Dermis microvascular lymphatic vessel endothelial cell (primary cell): ENCODE data around the gene MED10. TPM values are rescaled to one million over a fixed set of nuclear protein-coding genes. Genes with fewer than 3 reads are reported as not detected.

Experiments used
- DNase-seq, 2 donors: peaks; one replicate each; pipeline versions ENCODE4 v3.0.0 to v3.0.0-alpha.2; 2010; ENCODE audit warnings: low read depth in 2 of 2
- total RNA-seq: library from RNA; depleted of rRNA; stranded (reverse); fragments of >200 nt; gene quantifications from 2 replicates; pipeline ENCODE4 v1.2.1, GENCODE V29; 2014

Gene MED10
- total RNA-seq, 1 donor from 2014 or later: 8.7 TPM

GRCh38 chr5:6350277-6351090 lies 27.9 kb downstream of the MED10 start:
- peak in 1 of 2 donors; percentile 21 for DNase-seq

- no peak for DNase-seq
These were observed 29.0 kb downstream of the MED10 start for GRCh38 chr5:6349387-6349786.

- DNase-seq: no peak
These were observed 29.8 kb downstream of the MED10 start for GRCh38 chr5:6348476-6349000.

GRCh38 chr5:6347673-6348072 lies 30.7 kb downstream of the MED10 start:
- DNase-seq: no peak

GRCh38 chr5:6347165-6347564 lies 31.2 kb downstream of the MED10 start:
- no peak for DNase-seq

GRCh38 chr5:6344593-6344989 lies 33.8 kb downstream of the MED10 start:
- no peak for DNase-seq

GRCh38 chr5:6343951-6344592 lies 34.3 kb downstream of the MED10 start:
- DNase-seq: no peak

- no peak for DNase-seq
These were observed 35.5 kb downstream of the MED10 start for GRCh38 chr5:6342689-6343315.

GRCh38 chr5:6340100-6340499 lies 38.2 kb downstream of the MED10 start:
- DNase-seq: peak in 1 of 2 donors; percentile 19

GRCh38 chr5:6338871-6339270 lies 39.5 kb downstream of the MED10 start:
- no peak for DNase-seq

GRCh38 chr5:6338135-6338534 lies 40.2 kb downstream of the MED10 start:
- DNase-seq: no peak

GRCh38 chr5:6333182-6333905 lies 45.0 kb downstream of the MED10 start:
- no peak for DNase-seq

- peak; percentile 7 to 49 for DNase-seq
These were observed 50.2 kb downstream of the MED10 start for GRCh38 chr5:6328173-6328572.

GRCh38 chr5:6326776-6327175 lies 51.6 kb downstream of the MED10 start:
- no peak for DNase-seq

- DNase-seq: no peak
These were observed 56.1 kb downstream of the MED10 start for GRCh38 chr5:6322163-6322713.

Other genes starting within 250 kb of the MED10 start
- gene UBE2QL1, start 70.3 kb upstream of the MED10 start, total RNA-seq: 0.13 and 1.0 TPM in 2 replicates